Neural cell (in vitro differentiated cells): ENCODE data around the gene DAD1. TPM values are rescaled to one million over a fixed set of nuclear protein-coding genes. Genes with fewer than 3 reads are reported as not detected.
"Not testable (repeated sequence)": the region's sequence is repeated elsewhere in the genome, so short reads cannot be mapped to it uniquely, and the experiment has no call there.

Experiments
- H2AFZ ChIP-seq: fragments of 200-600, 300-800 bp; sonication (generic), shearing (Covaris generic); 2 replicates; pipeline ENCODE4 v1.6.0; 2014; ENCODE audit warnings: low read depth, mild to moderate bottlenecking, antibody characterized with exemption, low read length, moderate library complexity
- H3F3A ChIP-seq: fragments of 200-600 bp; shearing (Covaris generic); 2 replicates; pipeline ENCODE4 v1.6.1; 2016; ENCODE audit warnings: mild to moderate bottlenecking, moderate library complexity, mixed read lengths, antibody characterized with exemption, low read length; ENCODE audit not compliant: insufficient read depth, poor library complexity, severe bottlenecking
- H3K27ac ChIP-seq: fragments of 200-600, 300-800 bp; sonication (generic), shearing (Covaris generic); 2 replicates; pipeline ENCODE4 v1.5.1; 2014; ENCODE audit warnings: mild to moderate bottlenecking, low read length, moderate library complexity
- H3K27me3 ChIP-seq: fragments of 300-800, 200-600 bp; sonication (generic), shearing (Covaris generic); 2 replicates; pipeline ENCODE4 v1.6.0; 2014; ENCODE audit warnings: mild to moderate bottlenecking, low read depth, low read length, moderate library complexity; ENCODE audit not compliant: insufficient read depth
- H3K36me3 ChIP-seq: fragments of 300-800, 200-600 bp; sonication (generic), shearing (Covaris generic); 2 replicates; pipeline ENCODE4 v1.5.1; 2014; ENCODE audit warnings: mild to moderate bottlenecking, antibody characterized with exemption, low read length, moderate library complexity; ENCODE audit not compliant: insufficient read depth
- H3K4me2 ChIP-seq: fragments of 300-800, 200-600 bp; sonication (generic), shearing (Covaris generic); 2 replicates; pipeline ENCODE4 v1.6.0; 2014; ENCODE audit warnings: mild to moderate bottlenecking, low read length
- H3K4me3 ChIP-seq: fragments of 300-800, 200-600 bp; sonication (generic), shearing (Covaris generic); 2 replicates; pipeline ENCODE4 v1.5.1; 2014; ENCODE audit warnings: mild to moderate bottlenecking, low read length, moderate library complexity
- H3K79me2 ChIP-seq: fragments of 200-600 bp; shearing (Covaris generic); replicated peaks from 2 replicates; pipeline ENCODE4 v1.6.0; 2014; ENCODE audit warnings: mild to moderate bottlenecking, low read length, moderate library complexity; ENCODE audit not compliant: insufficient read depth
- H3K9ac ChIP-seq: fragments of 300-800, 200-600 bp; sonication (generic), shearing (Covaris generic); 2 replicates; pipeline ENCODE4 v1.6.1; 2016; ENCODE audit warnings: mild to moderate bottlenecking, low read length, mixed read lengths
- H3K9me2 ChIP-seq: fragments of 200-600 bp; shearing (Covaris generic); 2 replicates; pipeline ENCODE4 v1.6.1; 2016; ENCODE audit warnings: mild to moderate bottlenecking, low read length, mixed read lengths; ENCODE audit not compliant: insufficient read depth
- H3K9me3 ChIP-seq: fragments of 200-600, 300-800 bp; sonication (generic), shearing (Covaris generic); 2 replicates; pipeline ENCODE4 v1.6.1; 2016; ENCODE audit warnings: mild to moderate bottlenecking, mixed run types, low read length, moderate library complexity, mixed read lengths
- H4K20me1 ChIP-seq: fragments of 200-600 bp; shearing (Covaris generic); 2 replicates; pipeline ENCODE4 v1.6.1; 2016; ENCODE audit warnings: mild to moderate bottlenecking, mixed run types; ENCODE audit not compliant: insufficient read depth
- EP300 ChIP-seq: fragments of 450-650 bp; conservative IDR thresholded peaks from 2 replicates; pipeline ENCODE4 v1.6.1; 2014; ENCODE audit warnings: antibody characterized with exemption, mild to moderate bottlenecking, moderate library complexity; ENCODE audit not compliant: poor library complexity, severe bottlenecking
- EZH2 ChIP-seq: fragments of 200-600, 300-800 bp; shearing (Covaris generic), sonication (generic); IDR thresholded peaks from 2 replicates; pipeline ENCODE4 v1.6.1; 2014; ENCODE audit warnings: antibody characterized with exemption, low read length, borderline replicate concordance, mild to moderate bottlenecking; ENCODE audit not compliant: insufficient read depth, poor library complexity, severe bottlenecking
- MXI1 ChIP-seq: fragments of 450-650 bp; conservative IDR thresholded peaks from 2 replicates; pipeline ENCODE4 v1.6.1; 2014; ENCODE audit warnings: antibody characterized with exemption, mild to moderate bottlenecking; ENCODE audit not compliant: poor library complexity, severe bottlenecking
- POLR2AphosphoS5 ChIP-seq: IDR thresholded peaks from 2 replicates; pipeline ENCODE4 v1.6.1; 2012
- RAD21 ChIP-seq: fragments of 450-650 bp; conservative IDR thresholded peaks from 2 replicates; pipeline ENCODE4 v1.6.1; 2014; ENCODE audit warnings: antibody characterized with exemption, mild to moderate bottlenecking, moderate library complexity
- SMC3 ChIP-seq: fragments of 450-650 bp; conservative IDR thresholded peaks from 2 replicates; pipeline ENCODE4 v1.6.1; 2014; ENCODE audit warnings: antibody characterized with exemption, mild to moderate bottlenecking, moderate library complexity; ENCODE audit not compliant: poor library complexity
- TAF1 ChIP-seq: IDR thresholded peaks from 2 replicates; pipeline ENCODE4 v1.6.1; 2012; ENCODE audit warnings: low read depth
- polyA plus RNA-seq: library from polyadenylated mRNA; depleted of rRNA; stranded (reverse); fragments of >200 nt; gene quantifications from 2 replicates; pipeline ENCODE4 v1.2.3, GENCODE V29; 2014
- TF ChIP-seq, protein P1 (sequence below): fragments of 450-650 bp; IDR thresholded peaks from 2 replicates; pipeline ENCODE4 v1.5.1; 2014; ENCODE audit warnings: antibody characterized with exemption, mild to moderate bottlenecking, moderate library complexity; ENCODE audit not compliant: poor library complexity, severe bottlenecking
- TF ChIP-seq, protein P2 (sequence below): IDR thresholded peaks from 2 replicates; pipeline ENCODE4 v1.6.1; 2012; ENCODE audit warnings: borderline replicate concordance

Gene DAD1
- polyA plus RNA-seq, 1 donor from 2014 or later = 369 TPM

DNA sequence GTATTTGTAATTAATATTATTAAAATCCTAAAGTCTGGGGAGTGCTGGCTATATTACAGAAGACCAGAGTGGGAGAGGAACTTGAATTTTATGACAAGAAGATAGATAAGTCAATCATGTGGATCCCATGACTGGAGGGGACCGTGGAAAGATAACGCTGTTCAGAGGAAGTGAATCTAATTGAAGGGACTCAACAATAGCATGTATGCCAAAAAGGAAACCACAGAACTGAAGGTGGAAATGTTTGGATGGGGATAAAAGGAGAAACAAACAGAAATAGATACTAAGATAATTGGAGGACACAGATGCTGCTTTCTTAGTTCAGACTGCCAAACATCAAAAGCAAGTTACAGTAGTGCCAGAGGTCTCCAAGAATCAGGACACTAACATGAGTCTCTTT is 34.0 kb upstream of the DAD1 start:
- H3K9me3 ChIP-seq = no peaks in the 10 kb centered on the region
- no peaks in the 10 kb centered on the region for H3K27me3 ChIP-seq
- no peak overlapping the region for H3K9ac ChIP-seq
- no peak overlapping the region for H2AFZ ChIP-seq
- H3K36me3 ChIP-seq = no peaks in the 10 kb centered on the region
- H3F3A ChIP-seq = no peaks in the 10 kb centered on the region
- no peaks in the 10 kb centered on the region for H4K20me1 ChIP-seq
- H3K4me2 ChIP-seq = no peak overlapping the region
- no peaks in the 10 kb centered on the region for H3K9me2 ChIP-seq
- TF ChIP-seq, protein P1, sequence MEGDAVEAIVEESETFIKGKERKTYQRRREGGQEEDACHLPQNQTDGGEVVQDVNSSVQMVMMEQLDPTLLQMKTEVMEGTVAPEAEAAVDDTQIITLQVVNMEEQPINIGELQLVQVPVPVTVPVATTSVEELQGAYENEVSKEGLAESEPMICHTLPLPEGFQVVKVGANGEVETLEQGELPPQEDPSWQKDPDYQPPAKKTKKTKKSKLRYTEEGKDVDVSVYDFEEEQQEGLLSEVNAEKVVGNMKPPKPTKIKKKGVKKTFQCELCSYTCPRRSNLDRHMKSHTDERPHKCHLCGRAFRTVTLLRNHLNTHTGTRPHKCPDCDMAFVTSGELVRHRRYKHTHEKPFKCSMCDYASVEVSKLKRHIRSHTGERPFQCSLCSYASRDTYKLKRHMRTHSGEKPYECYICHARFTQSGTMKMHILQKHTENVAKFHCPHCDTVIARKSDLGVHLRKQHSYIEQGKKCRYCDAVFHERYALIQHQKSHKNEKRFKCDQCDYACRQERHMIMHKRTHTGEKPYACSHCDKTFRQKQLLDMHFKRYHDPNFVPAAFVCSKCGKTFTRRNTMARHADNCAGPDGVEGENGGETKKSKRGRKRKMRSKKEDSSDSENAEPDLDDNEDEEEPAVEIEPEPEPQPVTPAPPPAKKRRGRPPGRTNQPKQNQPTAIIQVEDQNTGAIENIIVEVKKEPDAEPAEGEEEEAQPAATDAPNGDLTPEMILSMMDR = no peak
- TF ChIP-seq SMC3 (no peak), RAD21 (no peak), EP300 (no peak), TAF1 (no peak), MXI1 (no peak), EZH2 (no peak), POLR2AphosphoS5 (no peak)
- TF ChIP-seq, protein P2, sequence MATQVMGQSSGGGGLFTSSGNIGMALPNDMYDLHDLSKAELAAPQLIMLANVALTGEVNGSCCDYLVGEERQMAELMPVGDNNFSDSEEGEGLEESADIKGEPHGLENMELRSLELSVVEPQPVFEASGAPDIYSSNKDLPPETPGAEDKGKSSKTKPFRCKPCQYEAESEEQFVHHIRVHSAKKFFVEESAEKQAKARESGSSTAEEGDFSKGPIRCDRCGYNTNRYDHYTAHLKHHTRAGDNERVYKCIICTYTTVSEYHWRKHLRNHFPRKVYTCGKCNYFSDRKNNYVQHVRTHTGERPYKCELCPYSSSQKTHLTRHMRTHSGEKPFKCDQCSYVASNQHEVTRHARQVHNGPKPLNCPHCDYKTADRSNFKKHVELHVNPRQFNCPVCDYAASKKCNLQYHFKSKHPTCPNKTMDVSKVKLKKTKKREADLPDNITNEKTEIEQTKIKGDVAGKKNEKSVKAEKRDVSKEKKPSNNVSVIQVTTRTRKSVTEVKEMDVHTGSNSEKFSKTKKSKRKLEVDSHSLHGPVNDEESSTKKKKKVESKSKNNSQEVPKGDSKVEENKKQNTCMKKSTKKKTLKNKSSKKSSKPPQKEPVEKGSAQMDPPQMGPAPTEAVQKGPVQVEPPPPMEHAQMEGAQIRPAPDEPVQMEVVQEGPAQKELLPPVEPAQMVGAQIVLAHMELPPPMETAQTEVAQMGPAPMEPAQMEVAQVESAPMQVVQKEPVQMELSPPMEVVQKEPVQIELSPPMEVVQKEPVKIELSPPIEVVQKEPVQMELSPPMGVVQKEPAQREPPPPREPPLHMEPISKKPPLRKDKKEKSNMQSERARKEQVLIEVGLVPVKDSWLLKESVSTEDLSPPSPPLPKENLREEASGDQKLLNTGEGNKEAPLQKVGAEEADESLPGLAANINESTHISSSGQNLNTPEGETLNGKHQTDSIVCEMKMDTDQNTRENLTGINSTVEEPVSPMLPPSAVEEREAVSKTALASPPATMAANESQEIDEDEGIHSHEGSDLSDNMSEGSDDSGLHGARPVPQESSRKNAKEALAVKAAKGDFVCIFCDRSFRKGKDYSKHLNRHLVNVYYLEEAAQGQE = no peak
- H3K27ac ChIP-seq = no peak overlapping the region
- no peaks in the 10 kb centered on the region for H3K79me2 ChIP-seq
- no peak overlapping the region for H3K4me3 ChIP-seq

DNA sequence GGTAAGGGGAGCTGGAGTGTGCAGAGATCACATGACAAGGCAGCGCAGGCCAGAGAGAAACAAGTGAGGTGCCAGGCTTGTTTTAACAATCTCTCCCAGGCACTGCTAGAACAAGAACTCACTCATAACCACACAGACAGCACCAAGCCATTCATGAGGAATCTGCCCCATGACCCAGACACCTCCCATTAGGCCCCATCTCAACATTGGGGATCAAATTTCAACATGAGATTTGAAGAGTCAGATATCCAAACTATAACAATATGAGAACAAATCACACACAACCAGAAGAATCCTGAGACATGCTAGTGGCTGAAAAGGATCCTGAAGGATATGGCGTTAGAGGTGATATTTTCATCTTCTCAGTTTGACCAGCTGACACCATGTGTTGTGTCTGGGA is 33.2 kb upstream of the DAD1 start:
- no peak overlapping the region for H3K9ac ChIP-seq
- H3K9me2 ChIP-seq = no peaks in the 10 kb centered on the region
- no peaks in the 10 kb centered on the region for H3F3A ChIP-seq
- H4K20me1 ChIP-seq = no peaks in the 10 kb centered on the region
- no peak overlapping the region for H3K4me2 ChIP-seq
- H3K9me3 ChIP-seq = no peaks in the 10 kb centered on the region
- TF ChIP-seq SMC3 = no peak
- TF ChIP-seq, protein P1 = no peak
- H3K27me3 ChIP-seq = no peaks in the 10 kb centered on the region
- H3K36me3 ChIP-seq = no peaks in the 10 kb centered on the region
- no peak overlapping the region for H2AFZ ChIP-seq
- H3K79me2 ChIP-seq = no peaks in the 10 kb centered on the region
- no peak overlapping the region for H3K27ac ChIP-seq
- H3K4me3 ChIP-seq = no peak overlapping the region

DNA sequence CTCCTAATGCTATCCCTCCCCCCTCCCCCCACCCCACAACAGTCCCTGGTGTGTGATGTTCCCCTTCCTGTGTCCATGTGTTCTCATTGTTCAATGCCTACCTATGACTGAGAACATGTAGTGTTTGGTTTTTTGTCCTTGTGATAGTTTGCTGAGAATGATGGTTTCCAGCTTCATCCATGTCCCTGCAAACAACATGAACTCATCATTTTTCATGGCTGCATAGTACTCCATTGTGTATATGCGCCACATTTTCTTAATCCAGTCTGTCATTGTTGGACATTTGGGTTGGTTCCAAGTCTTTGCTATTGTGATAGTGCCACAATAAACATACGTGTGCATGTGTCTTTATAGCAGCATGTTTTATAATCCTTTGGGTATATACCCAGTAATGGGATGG is 26.7 kb upstream of the DAD1 start:
- not testable (repeated sequence) for H3K36me3 ChIP-seq, H3K4me2 ChIP-seq, H2AFZ ChIP-seq, H3K9me2 ChIP-seq, H4K20me1 ChIP-seq, H3K9me3 ChIP-seq, H3K79me2 ChIP-seq, H3K9ac ChIP-seq, H3K27me3 ChIP-seq, H3K27ac ChIP-seq, H3K4me3 ChIP-seq, H3F3A ChIP-seq
